IMR-90 (cell line): ENCODE results near the gene UBE3B. TPM values are rescaled to one million over a fixed set of nuclear protein-coding genes. Genes with fewer than 3 reads are reported as not detected.

Experiments
- ATAC-seq: fragments of 200-7000 bp; cut with Tn5 transposase; 2 replicates; pipeline ENCODE4 v1.9.1; 2020; ENCODE audit warnings: low read depth, mild to moderate bottlenecking, moderate library complexity
- BruUV-seq: library from RNA; stranded (reverse); fragments of 400-500 nt; replicated peaks from 2 replicates; lab custom pipeline; 2021; lab: Mats Ljungman, UMichigan
- CTCF ChIA-PET: fragments of 300-600 bp; formaldehyde crosslinking; extraction: SDS; loops from one replicate; lab custom pipeline; 2021; ENCODE audit warnings: antibody characterized with exemption; lab: Yijun Ruan, JAX
- POLR2A ChIA-PET: fragments of 300-600 bp; sonication (Branson Sonifier 250); formaldehyde crosslinking; loops from one replicate; lab custom pipeline; 2022; ENCODE audit warnings: antibody characterized with exemption; ENCODE audit not compliant: unreplicated experiment; lab: Charles Lee
- DNase-seq: peaks from one replicate; pipeline ENCODE4 v3.0.0; 2013
- H2AFZ ChIP-seq: replicated peaks from 2 replicates; pipeline ENCODE3; 2013; ENCODE audit warnings: low read length, mild to moderate bottlenecking; ENCODE audit not compliant: poor library complexity
- H2AK5ac ChIP-seq: 2 replicates; pipeline ENCODE4 v1.6.1; 2013; ENCODE audit warnings: low read depth, low read length, inconsistent platforms
- H2AK9ac ChIP-seq: replicated peaks from 2 replicates; pipeline ENCODE3; 2013; ENCODE audit warnings: mild to moderate bottlenecking, low read depth, low read length, moderate library complexity; ENCODE audit not compliant: poor library complexity
- H2BK120ac ChIP-seq: 2 replicates; pipeline ENCODE4 v1.6.1; 2013; ENCODE audit warnings: low read depth, low read length, inconsistent platforms
- H2BK15ac ChIP-seq: 3 replicates; pipeline ENCODE4 v1.6.1; 2013; ENCODE audit warnings: low read depth, low read length, inconsistent platforms
- H2BK20ac ChIP-seq: 2 replicates; pipeline ENCODE4 v1.6.1; 2013; ENCODE audit warnings: low read depth, mild to moderate bottlenecking, inconsistent platforms, low read length, moderate library complexity
- H2BK5ac ChIP-seq: 2 replicates; pipeline ENCODE4 v1.6.1; 2013; ENCODE audit warnings: mild to moderate bottlenecking, low read depth, low read length, inconsistent platforms; ENCODE audit not compliant: poor library complexity, severe bottlenecking
- H3K14ac ChIP-seq: replicated peaks from 2 replicates; pipeline ENCODE4 v1.6.1; 2013; ENCODE audit warnings: low read depth, low read length, inconsistent platforms
- H3K18ac ChIP-seq: 2 replicates; pipeline ENCODE4 v1.6.1; 2013; ENCODE audit warnings: low read depth, low read length, control low read depth
- H3K23ac ChIP-seq: 2 replicates; pipeline ENCODE4 v1.6.1; 2013; ENCODE audit warnings: low read depth, low read length, inconsistent platforms
- H3K27ac ChIP-seq: 2 replicates; pipeline ENCODE4 v1.5.1; 2013; ENCODE audit warnings: mild to moderate bottlenecking, control low read depth, low read length; ENCODE audit not compliant: insufficient read depth
- H3K27me3 ChIP-seq: 2 replicates; pipeline ENCODE4 v1.6.1; 2013; ENCODE audit warnings: low read length; ENCODE audit not compliant: control insufficient read depth, insufficient read depth
- H3K36me3 ChIP-seq: 2 replicates; pipeline ENCODE4 v1.6.1; 2013; ENCODE audit warnings: low read length, mixed read lengths; ENCODE audit not compliant: control insufficient read depth, insufficient read depth
- H3K4ac ChIP-seq: 2 replicates; pipeline ENCODE4 v1.6.1; 2013; ENCODE audit warnings: low read depth, low read length, inconsistent platforms
- H3K4me1 ChIP-seq: 2 replicates; pipeline ENCODE4 v1.6.1; 2013; ENCODE audit warnings: low read length, mixed read lengths; ENCODE audit not compliant: control insufficient read depth, insufficient read depth
- H3K4me2 ChIP-seq: 2 replicates; pipeline ENCODE4 v1.6.1; 2013; ENCODE audit warnings: low read depth, mild to moderate bottlenecking, control low read depth, low read length, moderate library complexity
- H3K4me3 ChIP-seq: 2 replicates; pipeline ENCODE4 v1.5.1; 2013; ENCODE audit warnings: low read depth, mild to moderate bottlenecking, control low read depth, low read length, moderate library complexity; ENCODE audit not compliant: insufficient read depth
- H3K56ac ChIP-seq: 2 replicates; pipeline ENCODE4 v1.6.1; 2013; ENCODE audit warnings: low read length, inconsistent platforms; ENCODE audit not compliant: insufficient read depth; ENCODE audit errors: extremely low read depth
- H3K79me1 ChIP-seq, 2 experiments: 2 replicates each; pipeline ENCODE4 v1.6.1; 2013; ENCODE audit warnings: low read length in 2 of 2, inconsistent platforms in 1 of 2, low read depth in 1 of 2
- H3K9ac ChIP-seq: 2 replicates; pipeline ENCODE4 v1.6.1; 2013; ENCODE audit warnings: low read depth, low read length, control low read depth
- H3K9me1 ChIP-seq: 2 replicates; pipeline ENCODE4 v1.6.1; 2013; ENCODE audit warnings: low read length, inconsistent platforms; ENCODE audit not compliant: insufficient read depth
- H3K9me3 ChIP-seq: 2 replicates; pipeline ENCODE4 v1.6.1; 2013; ENCODE audit warnings: low read length; ENCODE audit not compliant: control insufficient read depth, insufficient read depth
- H4K20me1 ChIP-seq: 2 replicates; pipeline ENCODE4 v1.6.1; 2013; ENCODE audit warnings: low read length, inconsistent platforms; ENCODE audit not compliant: insufficient read depth
- H4K5ac ChIP-seq: 2 replicates; pipeline ENCODE4 v1.6.1; 2013; ENCODE audit warnings: mild to moderate bottlenecking, low read depth, low read length, control low read depth
- H4K8ac ChIP-seq, 2 experiments: 2 replicates each; pipeline ENCODE4 v1.6.1; 2013; ENCODE audit warnings: low read depth in 2 of 2, low read length in 2 of 2, control low read depth in 1 of 2, inconsistent platforms in 1 of 2
- H4K91ac ChIP-seq: 2 replicates; pipeline ENCODE4 v1.6.1; 2013; ENCODE audit warnings: low read depth, low read length, inconsistent platforms; ENCODE audit not compliant: insufficient read depth
- BHLHE40 ChIP-seq: fragments of 150-350 bp; IDR thresholded peaks from 2 replicates; pipeline ENCODE4 v1.6.1; 2016; ENCODE audit warnings: mild to moderate bottlenecking, low read depth, low read length
- CHD1 ChIP-seq: IDR thresholded peaks from 2 replicates; pipeline ENCODE4 v1.6.1; 2012; ENCODE audit warnings: low read depth, low read length, improper control_type of control experiment
- RAD21 ChIP-seq: IDR thresholded peaks from 2 replicates; pipeline ENCODE4 v1.6.1; 2012; ENCODE audit warnings: low read length, improper control_type of control experiment
- RCOR1 ChIP-seq: IDR thresholded peaks from 2 replicates; pipeline ENCODE4 v1.6.1; 2012; ENCODE audit warnings: mild to moderate bottlenecking, low read length, improper control_type of control experiment; ENCODE audit not compliant: insufficient replicate concordance
- RFX5 ChIP-seq: IDR thresholded peaks from 2 replicates; pipeline ENCODE4 v1.8.0; 2012; ENCODE audit warnings: low read depth, mild to moderate bottlenecking, low read length, moderate library complexity
- WGBS, 2 experiments: methylation state at CpG; one replicate each; pipeline versions ENCODE4 v1.1.5 to v1.1.7; 2013; ENCODE audit warnings: missing lambda C conversion rate in 2 of 2; ENCODE audit not compliant: insufficient read length in 1 of 2; ENCODE audit errors: extremely low coverage in 2 of 2; 5-methylcytosine and 5-hydroxymethylcytosine counted together
- dilution Hi-C: fragments of 300-500 bp; cut with HindIII; formaldehyde crosslinking; loops from one replicate; pipeline ENCODE4 v1.14.3; 2018; ENCODE audit warnings: low sequenced_read_pairs; ENCODE audit not compliant: unreplicated experiment
- in situ Hi-C: fragments of 300-500 bp; cut with MboI; formaldehyde crosslinking; loops from 3 replicates; pipeline ENCODE4 v1.14.3; 2019; ENCODE audit warnings: low sequenced_read_pairs, inconsistent platforms, mixed read lengths
- intact Hi-C: fragments of 100-400 bp; cut with micrococcal nuclease; formaldehyde crosslinking; loops from 2 replicates; pipeline ENCODE4 v1.10.0; 2022
- polyA plus RNA-seq, 3 experiments: library from polyadenylated mRNA; depleted of rRNA; stranded (reverse); fragments of >200 nt; gene quantifications; 2 replicates each; pipeline ENCODE4 v1.2.3, GENCODE V29; 2012; ENCODE audit warnings: low replicate concordance in 1 of 3
- total RNA-seq: library from RNA; depleted of rRNA; stranded (reverse); fragments of >200 nt; gene quantifications from 2 replicates; pipeline ENCODE4 v1.2.3, GENCODE V29; 2012
- TF ChIP-seq, protein P1 (sequence below): fragments of 150-350 bp; IDR thresholded peaks from 2 replicates; pipeline ENCODE4 v1.6.1; 2016; ENCODE audit warnings: low read depth, mild to moderate bottlenecking, low read length, moderate library complexity, borderline replicate concordance

The UBE3B gene
- total and polyA plus RNA-seq, 2 of the 4 experiments (the other 2 are of a cell fraction) = 18.8 to 24.9 TPM

DNA sequence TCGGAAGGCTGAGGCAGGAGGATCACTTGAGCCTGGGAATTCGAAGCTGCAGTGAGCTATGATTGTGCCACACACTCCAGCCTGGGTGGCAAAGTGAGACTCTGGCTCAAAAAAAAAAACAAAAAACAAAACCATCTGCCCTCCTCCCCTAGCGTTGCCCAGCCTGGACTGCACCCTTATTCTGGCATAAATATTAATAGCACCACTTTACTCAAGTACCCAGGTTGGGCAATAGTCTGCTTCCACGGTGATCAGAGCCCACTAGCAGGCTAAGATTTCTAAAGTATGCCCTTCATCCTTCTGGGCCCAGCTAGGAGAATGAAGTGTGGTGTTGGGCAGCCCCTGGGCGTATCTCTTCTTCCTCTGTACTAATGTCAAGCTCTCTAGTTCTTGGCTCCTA, 33.6 kb upstream of the UBE3B start:
- H2BK20ac ChIP-seq = no peak overlapping the region
- H3K23ac ChIP-seq = no peak overlapping the region
- H3K4me3 ChIP-seq = no peak overlapping the region
- WGBS, 2 experiments = no CpG with 5 or more reads among the region's 5 CpGs
- H2BK15ac ChIP-seq = no peak overlapping the region
- H4K91ac ChIP-seq = no peak overlapping the region
- TF ChIP-seq CHD1 (no peak), BHLHE40 (no peak), RCOR1 (no peak), RAD21 (no peak), RFX5 (no peak)
- TF ChIP-seq, protein P1, sequence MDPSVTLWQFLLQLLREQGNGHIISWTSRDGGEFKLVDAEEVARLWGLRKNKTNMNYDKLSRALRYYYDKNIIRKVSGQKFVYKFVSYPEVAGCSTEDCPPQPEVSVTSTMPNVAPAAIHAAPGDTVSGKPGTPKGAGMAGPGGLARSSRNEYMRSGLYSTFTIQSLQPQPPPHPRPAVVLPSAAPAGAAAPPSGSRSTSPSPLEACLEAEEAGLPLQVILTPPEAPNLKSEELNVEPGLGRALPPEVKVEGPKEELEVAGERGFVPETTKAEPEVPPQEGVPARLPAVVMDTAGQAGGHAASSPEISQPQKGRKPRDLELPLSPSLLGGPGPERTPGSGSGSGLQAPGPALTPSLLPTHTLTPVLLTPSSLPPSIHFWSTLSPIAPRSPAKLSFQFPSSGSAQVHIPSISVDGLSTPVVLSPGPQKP = no peak
- no peak overlapping the region for H2BK120ac ChIP-seq
- CTCF ChIA-PET = interaction anchor here (1.4 kb wide), 1 partner anchor 10 kb away, joined by 6 read pairs; no protein-coding TSS in a partner anchor
- peaks cover 19% of the 10 kb centered on the region for H4K20me1 ChIP-seq
- in situ Hi-C loops (no loop called here), dilution Hi-C loops (no loop called here), intact Hi-C loops (no loop called here)
- ATAC-seq = no peak
- no peaks in the 10 kb centered on the region for H3K27me3 ChIP-seq
- peaks cover 24 to 45% of the 10 kb centered on the region in 2 experiments for H3K79me1 ChIP-seq
- H4K8ac ChIP-seq = no peak overlapping the region
- H3K9ac ChIP-seq = no peak overlapping the region
- H2AK5ac ChIP-seq = no peak overlapping the region
- H2AK9ac ChIP-seq = no peak overlapping the region
- H3K36me3 ChIP-seq = peaks cover 28% of the 10 kb centered on the region
- H3K4me1 ChIP-seq = peaks cover 9% of the 10 kb centered on the region
- BruUV-seq = no TSS peak
- H3K56ac ChIP-seq = no peak overlapping the region
- H3K14ac ChIP-seq = no peak overlapping the region
- no peaks in the 10 kb centered on the region for H3K9me3 ChIP-seq
- H3K9me1 ChIP-seq = peaks cover 18% of the 10 kb centered on the region
- H3K4ac ChIP-seq = no peak overlapping the region
- no peak overlapping the region for H3K4me2 ChIP-seq
- no peak overlapping the region for H2AFZ ChIP-seq
- H3K18ac ChIP-seq = no peak overlapping the region
- no peak overlapping the region for H4K5ac ChIP-seq
- POLR2A ChIA-PET = interaction anchor here (1.0 kb wide), 1 partner anchor 19 kb away, joined by 9 read pairs; no protein-coding TSS in a partner anchor
- DNase-seq = no peak
- H2BK5ac ChIP-seq = no peak overlapping the region
- no peak overlapping the region for H3K27ac ChIP-seq
